PC-3 (cell line): ENCODE measurements around the gene MAP6. TPM values are rescaled to one million over a fixed set of nuclear protein-coding genes. Genes with fewer than 3 reads are reported as not detected.
"Not testable (repeated sequence)": the region's sequence is repeated elsewhere in the genome, so short reads cannot be mapped to it uniquely, and the experiment has no call there.

ENCODE experiments used
- ATAC-seq: fragments of 200-7000 bp; cut with Tn5 transposase; 2 replicates; pipeline ENCODE4 v1.9.1; 2020; ENCODE audit warnings: mild to moderate bottlenecking, moderate library complexity
- BruUV-seq: library from RNA; stranded (reverse); fragments of 400-500 nt; replicated peaks from 2 replicates; lab custom pipeline; 2021; lab: Mats Ljungman, UMichigan
- CTCF ChIA-PET: fragments of 300-600 bp; sonication (Branson Sonifier 250); formaldehyde crosslinking; loops from one replicate; lab custom pipeline; 2022; ENCODE audit warnings: antibody characterized with exemption; lab: Charles Lee
- POLR2A ChIA-PET: fragments of 300-600 bp; sonication (Branson Sonifier 250); formaldehyde crosslinking; loops from one replicate; lab custom pipeline; 2022; ENCODE audit warnings: antibody characterized with exemption; ENCODE audit not compliant: unreplicated experiment; lab: Charles Lee
- DNase-seq: peaks from one replicate; pipeline ENCODE4 v3.0.0-alpha.2; 2015
- H2AFZ ChIP-seq: fragments of 300-600 bp; sonication (generic); 2 replicates; pipeline ENCODE4 v1.6.0; 2016; ENCODE audit warnings: antibody characterized with exemption, low read length
- H3F3A ChIP-seq: fragments of 300-600 bp; sonication (generic); one replicate; pipeline ENCODE4 v1.6.0; 2017; ENCODE audit warnings: antibody characterized with exemption, low read length, control low read depth, mild to moderate bottlenecking; ENCODE audit not compliant: unreplicated experiment
- H3K27ac ChIP-seq: fragments of 300-600 bp; sonication (generic); 2 replicates; pipeline ENCODE4 v1.5.1; 2016; ENCODE audit warnings: mild to moderate bottlenecking, low read length
- H3K27me3 ChIP-seq: fragments of 300-600 bp; sonication (generic); 2 replicates; pipeline ENCODE4 v1.6.1; 2016; ENCODE audit warnings: low read length, mixed read lengths
- H3K36me3 ChIP-seq: fragments of 300-600 bp; sonication (generic); 2 replicates; pipeline ENCODE4 v1.6.1; 2016; ENCODE audit warnings: low read depth, mixed run types, low read length, mixed read lengths
- H3K4me1 ChIP-seq: fragments of 300-600 bp; sonication (generic); 2 replicates; pipeline ENCODE4 v1.5.1; 2016; ENCODE audit warnings: low read length; ENCODE audit not compliant: insufficient read depth
- H3K4me2 ChIP-seq: fragments of 300-600 bp; sonication (generic); 2 replicates; pipeline ENCODE4 v1.6.0; 2016; ENCODE audit warnings: low read length
- H3K4me3 ChIP-seq: fragments of 300-600 bp; sonication (generic); 2 replicates; pipeline ENCODE4 v1.5.1; 2016; ENCODE audit warnings: mild to moderate bottlenecking, low read length, mixed read lengths
- H3K79me2 ChIP-seq: fragments of 300-600 bp; sonication (generic); 2 replicates; pipeline ENCODE4 v1.6.1; 2017; ENCODE audit warnings: low read length, mixed read lengths
- H3K9ac ChIP-seq: fragments of 300-600 bp; sonication (generic); 2 replicates; pipeline ENCODE4 v1.6.0; 2016; ENCODE audit warnings: mild to moderate bottlenecking, low read length
- H3K9me2 ChIP-seq: fragments of 300-600 bp; sonication (generic); replicated peaks from 2 replicates; pipeline ENCODE4 v1.6.1; 2016; ENCODE audit warnings: mixed run types, low read length, mixed read lengths
- H3K9me3 ChIP-seq: fragments of 300-600 bp; sonication (generic); 2 replicates; pipeline ENCODE4 v1.6.1; 2016; ENCODE audit warnings: low read length, mixed read lengths
- H4K20me1 ChIP-seq: fragments of 300-600 bp; sonication (generic); 2 replicates; pipeline ENCODE4 v1.6.1; 2016; ENCODE audit warnings: low read length, mixed read lengths
- EZH2 ChIP-seq: fragments of 300-600 bp; sonication (generic); IDR thresholded peaks from one replicate; pipeline ENCODE4 v1.6.1; 2017; ENCODE audit warnings: antibody characterized with exemption, mild to moderate bottlenecking, low read length; ENCODE audit not compliant: unreplicated experiment
- EZH2phosphoT487 ChIP-seq: fragments of 300-600 bp; sonication (generic); IDR thresholded peaks from 2 replicates; pipeline ENCODE4 v1.6.1; 2018; ENCODE audit warnings: mild to moderate bottlenecking, antibody characterized with exemption, low read length, borderline replicate concordance
- intact Hi-C: fragments of 100-400 bp; cut with micrococcal nuclease; formaldehyde crosslinking; loops from 2 replicates; pipeline ENCODE4 v1.9.0; 2023
- total RNA-seq: library from RNA; depleted of rRNA; stranded (reverse); fragments of >200 nt; gene quantifications from 2 replicates; pipeline ENCODE4 v1.2.3, GENCODE V29; 2014
- TF ChIP-seq, protein P1 (sequence below): fragments of 300-600 bp; sonication (generic); conservative IDR thresholded peaks from 2 replicates; pipeline ENCODE4 v1.5.1; 2017; ENCODE audit warnings: antibody characterized with exemption, low read depth, mild to moderate bottlenecking, low read length

MAP6 gene
- total RNA-seq, 1 experiment from 2014 or later, result 0.47 TPM

DNA sequence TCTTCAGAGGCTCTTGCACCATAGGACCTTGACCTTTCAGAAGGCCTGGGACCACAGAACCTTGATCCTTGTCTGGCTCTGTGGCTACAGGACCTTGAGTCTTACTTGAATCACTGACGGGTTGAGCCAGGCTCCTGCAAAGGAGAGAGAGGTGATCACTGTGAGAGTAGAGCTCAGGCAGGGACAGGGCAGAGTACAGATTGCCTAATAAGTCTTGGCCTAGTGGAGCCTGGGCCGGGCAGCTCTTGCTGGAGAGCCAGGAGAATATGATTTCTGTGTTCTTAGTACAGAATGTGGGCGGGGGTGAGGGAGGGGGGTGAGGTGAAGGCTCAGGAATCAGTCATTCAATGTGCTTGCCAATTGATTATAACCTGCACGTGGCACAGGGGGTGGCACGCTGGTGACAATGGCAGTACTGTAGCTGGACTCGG, 80.8 kb downstream of the MAP6 start:
- H3K9me3 ChIP-seq, result no peaks in the 10 kb centered on the region
- H4K20me1 ChIP-seq, result no peaks in the 10 kb centered on the region
- H3K36me3 ChIP-seq, result no peaks in the 10 kb centered on the region
- no peaks in the 10 kb centered on the region for H3K9me2 ChIP-seq
- ChIA-PET POLR2A (interaction anchor here (0.6 kb wide), 1 partner anchor 9 kb away, joined by 3 read pairs; no protein-coding TSS in a partner anchor), CTCF (no interaction called here)
- no TSS peak for BruUV-seq
- no peak overlapping the region for H3K4me2 ChIP-seq
- H3K9ac ChIP-seq, result no peak overlapping the region
- peaks cover 5% of the 10 kb centered on the region; the same call in 1 of the 2 replicates for H3K4me1 ChIP-seq
- H3K4me3 ChIP-seq, result no peak overlapping the region
- TF ChIP-seq EZH2phosphoT487, result no peak
- TF ChIP-seq EZH2, result no peak
- TF ChIP-seq, protein P1, sequence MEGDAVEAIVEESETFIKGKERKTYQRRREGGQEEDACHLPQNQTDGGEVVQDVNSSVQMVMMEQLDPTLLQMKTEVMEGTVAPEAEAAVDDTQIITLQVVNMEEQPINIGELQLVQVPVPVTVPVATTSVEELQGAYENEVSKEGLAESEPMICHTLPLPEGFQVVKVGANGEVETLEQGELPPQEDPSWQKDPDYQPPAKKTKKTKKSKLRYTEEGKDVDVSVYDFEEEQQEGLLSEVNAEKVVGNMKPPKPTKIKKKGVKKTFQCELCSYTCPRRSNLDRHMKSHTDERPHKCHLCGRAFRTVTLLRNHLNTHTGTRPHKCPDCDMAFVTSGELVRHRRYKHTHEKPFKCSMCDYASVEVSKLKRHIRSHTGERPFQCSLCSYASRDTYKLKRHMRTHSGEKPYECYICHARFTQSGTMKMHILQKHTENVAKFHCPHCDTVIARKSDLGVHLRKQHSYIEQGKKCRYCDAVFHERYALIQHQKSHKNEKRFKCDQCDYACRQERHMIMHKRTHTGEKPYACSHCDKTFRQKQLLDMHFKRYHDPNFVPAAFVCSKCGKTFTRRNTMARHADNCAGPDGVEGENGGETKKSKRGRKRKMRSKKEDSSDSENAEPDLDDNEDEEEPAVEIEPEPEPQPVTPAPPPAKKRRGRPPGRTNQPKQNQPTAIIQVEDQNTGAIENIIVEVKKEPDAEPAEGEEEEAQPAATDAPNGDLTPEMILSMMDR, result no peak
- no peak overlapping the region for H2AFZ ChIP-seq
- no peak overlapping the region for H3K27ac ChIP-seq
- ATAC-seq (no peak), DNase-seq (no peak)
- no peaks in the 10 kb centered on the region for H3K27me3 ChIP-seq
- H3F3A ChIP-seq, result no peaks in the 10 kb centered on the region
- intact Hi-C loops, result no loop called here
- no peaks in the 10 kb centered on the region for H3K79me2 ChIP-seq

DNA sequence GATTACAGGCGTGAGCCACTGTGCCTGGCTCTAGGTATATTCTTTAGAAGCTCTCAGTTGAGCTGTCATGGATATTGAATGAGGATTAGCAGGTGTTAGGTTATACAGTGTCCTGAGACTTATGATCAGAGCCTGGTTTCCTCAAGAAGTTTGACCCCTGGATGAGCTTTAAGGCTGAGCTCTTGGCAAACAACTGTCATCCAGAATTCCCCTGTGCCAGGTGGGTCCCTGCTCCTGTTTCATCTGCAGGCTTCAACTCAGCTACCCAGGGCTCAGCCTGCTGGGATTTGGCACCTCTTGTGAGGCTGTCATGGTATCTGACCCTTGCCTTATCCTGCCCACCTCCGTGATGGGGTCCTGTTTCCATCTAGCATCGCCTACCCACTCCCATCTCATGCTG, 82.4 kb downstream of the MAP6 start:
- CTCF ChIA-PET, result no interaction called here
- no peak for DNase-seq
- Histone ChIP-seq H3K36me3 (no peaks in the 10 kb centered on the region), H3K27ac (no peak overlapping the region), H3K4me2 (no peak overlapping the region), H2AFZ (no peak overlapping the region), H4K20me1 (no peaks in the 10 kb centered on the region), H3K4me1 (peaks cover 8% of the 10 kb centered on the region), H3K79me2 (no peaks in the 10 kb centered on the region), H3K9me3 (no peaks in the 10 kb centered on the region), H3F3A (no peaks in the 10 kb centered on the region), H3K27me3 (no peaks in the 10 kb centered on the region), H3K9ac (no peak overlapping the region), H3K9me2 (no peaks in the 10 kb centered on the region), H3K4me3 (no peak overlapping the region)
- no peak for ATAC-seq
- intact Hi-C loops, result no loop called here
- POLR2A ChIA-PET, result no interaction called here
- BruUV-seq, result no TSS peak
- TF ChIP-seq, protein P1, result no peak
- TF ChIP-seq EZH2, result no peak
- TF ChIP-seq EZH2phosphoT487, result no peak

GRCh38 chr11:75585293-75585670, 83.6 kb downstream of the MAP6 start:
- TF ChIP-seq EZH2phosphoT487 (no peak), EZH2 (no peak)
- TF ChIP-seq, protein P1, result no peak
- no peak overlapping the region for H3K4me2 ChIP-seq
- no peaks in the 10 kb centered on the region for H3K9me3 ChIP-seq
- no peaks in the 10 kb centered on the region for H3K9me2 ChIP-seq
- no peak for DNase-seq
- ATAC-seq, result no peak
- no peaks in the 10 kb centered on the region for H3K79me2 ChIP-seq
- H3F3A ChIP-seq, result no peaks in the 10 kb centered on the region
- ChIA-PET CTCF (interaction anchor here (0.5 kb wide), 1 partner anchor 51 kb away, joined by 3 read pairs; no protein-coding TSS in a partner anchor), POLR2A (no interaction called here)
- intact Hi-C loops, result no loop called here
- H3K4me3 ChIP-seq, result no peak overlapping the region
- no peaks in the 10 kb centered on the region for H3K27me3 ChIP-seq
- H3K4me1 ChIP-seq, result peaks cover 8% of the 10 kb centered on the region
- no peak overlapping the region for H3K9ac ChIP-seq
- no peak overlapping the region for H2AFZ ChIP-seq
- no peak overlapping the region for H3K27ac ChIP-seq
- no peaks in the 10 kb centered on the region for H3K36me3 ChIP-seq
- no peaks in the 10 kb centered on the region for H4K20me1 ChIP-seq
- no TSS peak for BruUV-seq

GRCh38 chr11:75584659-75585292, 84.1 kb downstream of the MAP6 start:
- intact Hi-C loops, BruUV-seq, DNase-seq, H4K20me1 ChIP-seq, H3K9me3 ChIP-seq, H3K4me2 ChIP-seq, H3K79me2 ChIP-seq, ATAC-seq, H3K9ac ChIP-seq, H3K9me2 ChIP-seq, H3K4me3 ChIP-seq, H3F3A ChIP-seq, H2AFZ ChIP-seq, POLR2A ChIA-PET, H3K36me3 ChIP-seq, H3K27ac ChIP-seq, H3K27me3 ChIP-seq, H3K4me1 ChIP-seq: not testable (repeated sequence)
- CTCF ChIA-PET, result interaction anchor here (0.5 to 1.5 kb wide), 3 partner anchors 13 to 51 kb away, joined by 3 read pairs; no protein-coding TSS in a partner anchor
